SW 1271 (cell line): ENCODE data around the gene EFCAB8.
"Not testable (repeated sequence)": the region's sequence is repeated elsewhere in the genome, so short reads cannot be mapped to it uniquely, and the experiment has no call there.

Experiments used
- DNase-seq, 2 experiments: peaks; one replicate each; lab custom pipeline; 2025; lab: John Stamatoyannopoulos, UW

The EFCAB8 gene

DNA sequence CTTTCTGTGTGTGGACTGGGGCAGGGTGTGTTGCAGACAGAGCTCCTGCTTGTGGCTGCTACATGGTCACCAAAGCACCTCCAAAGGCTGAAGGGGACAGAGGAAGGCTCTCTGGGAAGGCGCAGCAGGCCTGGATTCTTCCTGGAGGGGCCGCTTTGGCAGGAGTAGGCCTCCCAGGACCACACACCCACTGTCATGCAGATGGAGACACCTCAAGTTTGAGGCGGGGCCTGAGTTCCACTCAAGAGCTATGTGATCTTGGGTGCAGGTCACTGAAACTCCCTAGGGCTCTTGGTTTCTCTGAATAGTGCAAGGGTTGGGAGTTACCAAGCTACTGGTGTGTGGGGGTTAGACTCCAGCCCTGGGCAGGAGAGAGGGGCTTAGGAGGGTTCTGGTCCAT is 27.9 kb downstream of the EFCAB8 start:
- no peak for DNase-seq

GRCh38 chr20:32887492-32887891 is 28.8 kb downstream of the EFCAB8 start:
- no peak for DNase-seq

- no peak for DNase-seq
Measured at GRCh38 chr20:32888636-32889035, 29.9 kb downstream of the EFCAB8 start.

DNA sequence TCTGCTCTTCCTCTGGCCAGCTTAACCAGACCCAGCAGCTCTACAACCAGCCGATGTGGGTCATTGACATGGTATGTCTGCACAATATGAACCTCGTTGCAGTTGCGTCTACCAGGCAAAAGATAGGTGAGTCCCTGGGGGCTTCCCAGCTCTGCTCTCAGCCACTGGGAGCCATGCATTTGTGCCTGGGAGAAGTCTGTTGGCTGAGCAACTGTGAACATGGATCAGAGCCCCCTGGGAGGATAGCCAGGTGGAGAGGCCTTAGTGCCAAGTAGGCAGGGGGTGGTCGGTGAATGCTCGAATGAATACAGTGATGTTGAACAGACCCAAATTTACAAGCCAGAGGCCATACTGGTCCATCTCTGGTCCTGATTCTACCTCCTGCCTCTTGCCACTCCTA is 30.6 kb downstream of the EFCAB8 start:
- no peak for DNase-seq

GRCh38 chr20:32891491-32891890 is 32.8 kb downstream of the EFCAB8 start:
- no peak for DNase-seq

DNA sequence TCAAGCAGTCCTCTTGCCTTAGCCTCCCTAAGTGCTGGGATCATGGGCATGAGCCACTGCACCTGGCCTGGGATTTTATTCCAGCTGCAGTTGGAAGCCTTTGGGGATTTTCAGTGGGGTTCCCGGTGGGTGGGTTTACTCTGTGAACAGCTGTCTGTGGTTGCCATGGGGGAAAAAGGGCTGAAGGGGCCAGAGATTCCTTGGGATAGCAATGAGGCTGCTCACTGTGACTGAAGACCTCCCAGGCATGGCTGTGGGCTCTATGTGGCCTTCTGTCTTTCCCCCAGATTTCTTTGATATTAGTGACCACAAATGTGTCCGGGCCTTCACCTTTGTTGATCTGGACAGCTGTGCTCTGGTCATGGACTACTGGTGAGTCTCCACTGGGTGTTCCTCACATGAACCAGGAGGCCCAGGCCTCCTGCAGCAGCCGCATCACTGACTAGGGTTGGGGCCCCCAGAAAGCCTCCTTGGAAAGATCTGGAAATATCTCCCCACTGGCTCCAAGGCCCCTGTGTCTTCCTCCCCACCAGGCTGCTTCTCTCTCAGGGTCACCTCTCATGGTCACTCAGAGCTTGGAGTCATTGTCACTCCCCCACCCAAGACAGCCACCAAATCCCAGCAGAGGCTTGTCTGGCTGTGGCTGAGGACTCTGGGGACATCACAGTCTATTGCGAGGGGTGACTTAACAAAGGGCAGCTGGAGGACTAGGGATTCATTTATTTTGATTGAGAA is 33.4 kb downstream of the EFCAB8 start:
- DNase-seq, result no peak

DNA sequence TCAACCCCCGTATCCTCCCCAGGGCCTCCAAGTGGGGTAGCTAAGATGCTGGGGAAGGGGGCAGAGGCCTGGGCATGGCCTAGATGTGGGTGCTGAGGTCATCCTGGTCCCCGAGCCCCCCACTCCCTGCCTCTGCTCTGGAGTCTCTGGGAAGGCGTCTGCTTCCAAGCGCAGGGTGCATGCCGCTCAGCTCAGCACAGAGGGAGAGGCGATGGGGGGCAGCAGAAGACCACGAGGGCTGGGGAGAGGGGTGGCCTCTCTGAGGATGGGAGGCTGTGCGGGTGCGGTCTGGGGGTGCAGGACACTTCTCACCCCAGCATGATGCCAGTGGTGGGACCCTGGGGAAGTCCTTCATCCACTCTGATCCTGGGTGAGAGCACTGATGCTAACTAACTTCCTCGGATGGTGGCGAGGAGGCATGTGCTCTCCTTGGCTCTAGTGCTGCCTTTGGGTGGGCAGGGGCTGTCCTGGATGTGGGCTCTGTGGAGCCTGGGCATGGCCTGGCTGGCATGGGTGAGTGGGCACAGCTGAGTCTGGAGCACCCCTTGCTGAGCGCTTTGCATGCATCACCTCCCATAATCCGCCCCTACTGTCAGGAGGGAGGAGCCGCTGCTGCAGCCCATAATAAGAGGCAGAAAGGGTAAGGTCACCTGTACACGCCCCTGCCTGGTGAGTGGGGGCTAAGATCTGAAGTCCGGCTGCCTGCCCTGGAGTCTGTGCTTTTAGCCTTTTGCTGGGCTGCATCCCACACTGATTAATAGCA is 34.7 kb downstream of the EFCAB8 start:
- DNase-seq, result no peak

DNA sequence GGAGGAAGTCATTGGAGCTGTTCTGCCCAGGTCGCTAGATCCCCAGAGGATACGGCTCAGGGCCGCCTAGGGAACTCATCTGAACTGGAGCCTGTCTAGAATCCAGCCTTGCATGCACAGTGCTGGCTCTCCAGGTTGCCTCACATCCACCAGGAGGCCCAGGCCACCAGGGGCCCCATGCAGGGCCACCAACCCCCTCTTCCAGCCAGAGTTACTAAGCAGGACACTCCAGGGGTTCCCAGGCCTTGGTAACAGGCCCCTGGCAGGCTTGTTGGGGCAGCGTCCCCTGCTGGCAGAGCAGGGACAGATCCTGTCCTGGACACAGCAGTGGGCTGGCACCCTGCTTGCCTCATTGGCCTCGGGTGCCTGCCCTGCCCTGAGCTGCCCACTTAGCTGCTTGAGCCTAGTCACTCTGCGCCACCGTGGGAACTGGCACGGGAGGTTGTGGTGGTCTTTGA is 35.3 kb downstream of the EFCAB8 start:
- no peak for DNase-seq

DNA sequence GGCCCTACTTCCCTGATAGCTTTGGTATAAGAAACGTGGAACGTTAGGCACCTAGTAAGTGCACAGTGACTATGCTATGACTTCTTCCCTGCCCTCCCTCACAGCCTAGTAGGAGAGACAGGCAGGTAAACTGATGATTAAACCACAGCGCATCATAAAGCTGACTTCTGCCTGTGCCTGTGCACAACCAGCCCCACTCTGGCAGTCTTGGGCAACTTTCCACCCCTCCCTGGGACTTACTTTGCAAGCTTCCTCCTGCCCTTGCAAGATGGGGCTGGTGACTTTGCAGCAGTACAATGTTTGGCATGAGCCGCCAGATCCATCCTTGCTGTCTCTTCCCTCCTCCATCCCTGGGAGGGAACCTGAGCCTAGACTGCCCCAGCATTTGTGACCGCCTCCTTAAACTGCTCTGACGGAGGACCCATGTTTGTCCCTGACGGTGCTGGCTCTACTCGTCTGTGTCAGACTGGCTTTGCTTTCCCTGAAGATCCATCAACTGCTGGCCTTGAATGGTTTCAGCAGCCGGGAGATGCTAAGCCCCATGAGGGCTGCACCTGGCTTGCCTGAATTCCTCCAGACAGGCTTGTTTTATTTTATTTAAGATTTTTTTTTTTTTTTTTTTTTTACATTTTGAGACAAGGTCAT is 36.1 kb downstream of the EFCAB8 start:
- DNase-seq, result no peak

- no peak for DNase-seq
Measured at GRCh38 chr20:32896521-32897280, 38.0 kb downstream of the EFCAB8 start.

DNA sequence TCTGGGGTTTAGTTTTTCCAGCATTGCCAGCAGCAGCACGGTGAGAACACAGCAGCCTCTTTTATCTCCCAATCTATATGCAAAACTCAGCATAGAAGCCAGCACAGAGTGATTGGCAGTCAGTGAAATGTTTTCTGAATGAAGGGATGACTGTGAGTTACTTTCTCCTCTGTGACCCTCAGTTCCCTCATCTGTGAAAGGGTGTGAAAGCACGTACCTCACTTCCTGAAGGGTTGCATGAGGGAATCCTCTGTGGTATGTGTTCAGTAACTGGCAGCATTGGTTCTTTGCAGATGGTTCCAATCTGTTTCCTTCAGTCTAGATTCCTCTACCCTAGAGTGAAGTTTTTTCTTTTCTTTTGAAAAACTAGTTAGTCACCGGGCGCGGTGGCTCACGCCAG is 40.0 kb downstream of the EFCAB8 start:
- DNase-seq, result no peak

- peak in 1 of 2 experiments; percentile 58 for DNase-seq
Measured at GRCh38 chr20:32902456-32903420, 44.0 kb downstream of the EFCAB8 start.

GRCh38 chr20:32903666-32904175 is 45.0 kb downstream of the EFCAB8 start:
- DNase-seq, result no peak

DNA sequence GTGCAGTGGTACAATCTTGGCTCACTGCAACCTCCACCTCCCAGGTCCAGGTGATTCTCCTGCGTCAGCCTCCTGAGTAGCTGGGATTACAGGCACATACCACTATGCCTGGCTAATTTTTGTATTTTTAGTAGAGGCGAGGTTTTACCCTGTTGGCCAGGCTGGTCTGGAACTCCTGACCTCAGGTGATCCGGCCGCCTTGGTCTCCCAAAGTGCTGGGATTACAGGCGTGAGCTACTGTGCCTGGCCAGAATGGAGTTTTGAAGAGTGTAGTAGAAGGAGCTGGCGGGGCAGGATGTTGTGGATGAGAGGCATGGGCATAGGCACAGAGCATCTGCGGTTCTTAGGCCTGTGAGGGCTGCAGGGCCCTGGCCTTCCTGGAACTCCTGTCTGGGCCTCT is 46.0 kb downstream of the EFCAB8 start:
- not testable (repeated sequence) for DNase-seq

GRCh38 chr20:32906200-32906599 is 47.5 kb downstream of the EFCAB8 start:
- no peak for DNase-seq

GRCh38 chr20:32906871-32907495 is 48.3 kb downstream of the EFCAB8 start:
- DNase-seq, result no peak

- DNase-seq, result no peak
Measured at GRCh38 chr20:32907886-32908285, 49.2 kb downstream of the EFCAB8 start.

DNA sequence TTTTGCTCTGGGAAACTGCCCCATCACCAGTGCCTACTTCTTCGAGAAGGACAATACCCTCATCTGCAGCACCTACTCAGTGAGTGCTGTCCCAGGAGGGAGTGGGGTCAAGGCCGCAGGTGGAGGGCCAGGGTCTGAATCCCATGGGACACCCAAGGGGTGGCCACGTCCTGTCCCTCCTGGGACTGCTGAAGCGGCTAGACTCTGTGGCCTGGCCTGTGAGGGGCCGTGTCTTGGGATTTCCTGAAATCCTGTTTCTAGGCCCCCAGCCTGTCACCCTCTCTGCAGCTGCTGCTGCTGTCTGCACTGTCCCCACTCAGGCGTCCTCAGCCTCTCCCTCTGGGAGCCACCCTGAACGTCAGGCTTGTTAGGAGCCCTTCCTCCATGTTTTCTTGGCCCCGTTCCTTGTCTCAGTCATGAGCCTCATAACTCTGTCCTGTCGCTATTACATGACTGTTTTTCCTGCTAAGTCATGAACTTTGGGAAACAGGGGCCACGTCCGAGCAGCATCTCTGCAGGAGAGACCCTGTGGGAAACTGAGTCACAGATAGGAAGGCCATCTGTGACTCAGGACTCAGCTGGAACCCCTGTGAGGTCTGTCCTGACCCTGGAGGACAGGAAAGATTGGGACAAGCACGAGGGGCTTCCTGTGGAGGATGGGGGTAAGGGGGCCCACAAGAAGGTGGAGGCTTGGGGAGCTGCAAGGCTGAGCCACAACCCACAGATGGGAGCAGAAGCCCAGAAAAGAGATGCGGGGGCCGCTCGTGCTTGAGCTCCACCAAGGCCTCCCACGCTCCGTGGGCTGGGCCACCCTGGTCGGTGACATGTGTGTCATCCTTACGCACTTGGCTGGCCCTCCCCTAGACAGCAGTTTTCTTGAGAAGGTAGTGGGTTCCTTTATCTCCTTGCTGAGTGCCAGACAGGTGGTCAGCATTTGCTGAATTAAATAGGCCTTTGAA is 49.9 kb downstream of the EFCAB8 start:
- DNase-seq, result no peak

GRCh38 chr20:32909451-32909850 is 50.7 kb downstream of the EFCAB8 start:
- no peak for DNase-seq
